Gastroesophageal sphincter (tissue), 4 donors: ENCODE measurements around the gene ATF4. TPM values are rescaled to one million over a fixed set of nuclear protein-coding genes. Genes with fewer than 3 reads are reported as not detected.

Source experiments
- ATAC-seq: fragments of 150-250 bp; one replicate; pipeline ENCODE4 v1.9.1; 2016; ENCODE audit warnings: mild to moderate bottlenecking, moderate library complexity
- H3K27ac ChIP-seq, 4 donors: fragments of 200-600 bp; sonication (generic) in 3 of 4; 1 replicate in 3 of 4; 2 replicates in 1 of 4; pipeline ENCODE4 v1.5.1; 2016 to 2019
- H3K27me3 ChIP-seq: fragments of 200-600 bp; sonication (generic); one replicate; pipeline ENCODE4 v1.5.1; 2019
- H3K36me3 ChIP-seq, 2 donors: fragments of 200-600 bp; sonication (generic); one replicate each; pipeline ENCODE4 v1.5.1; 2019; ENCODE audit warnings: control low read depth in 1 of 2
- H3K4me1 ChIP-seq, 3 donors: fragments of 200-600 bp; sonication (generic); 1 replicate in 2 of 3; 2 replicates in 1 of 3; pipeline ENCODE4 v1.5.1; 2016 to 2019; ENCODE audit warnings: control low read depth in 2 of 3
- H3K4me3 ChIP-seq, 2 donors: fragments of 200-600 bp; sonication (generic); one replicate each; pipeline ENCODE4 v1.5.1; 2019; ENCODE audit warnings: mild to moderate bottlenecking in 1 of 2, moderate library complexity in 1 of 2
- H3K9me3 ChIP-seq, 3 donors: fragments of 200-600 bp; sonication (generic); one replicate each; pipeline ENCODE4 v1.5.1; 2017 to 2019; ENCODE audit warnings: control low read depth in 2 of 3
- CTCF ChIP-seq, 4 experiments: fragments of 200-600 bp in 2 of 4; fragments of 450-650 bp in 2 of 4; sonication (generic) in 1 of 4; IDR thresholded peaks; one replicate each; pipeline ENCODE4 v1.5.1; 2017 to 2019; ENCODE audit warnings: antibody characterized with exemption in 4 of 4, mild to moderate bottlenecking in 2 of 4, moderate library complexity in 2 of 4
- EP300 ChIP-seq: sonication (generic); formaldehyde crosslinking; IDR thresholded peaks from one replicate; pipeline ENCODE4 v1.6.1; 2017; ENCODE audit warnings: antibody characterized with exemption, mild to moderate bottlenecking
- POLR2A ChIP-seq, 2 donors: fragments of 450-650 bp; IDR thresholded peaks; one replicate each; pipeline ENCODE4 v1.6.1; 2017; ENCODE audit warnings: antibody characterized with exemption in 2 of 2, mild to moderate bottlenecking in 2 of 2, moderate library complexity in 1 of 2
- POLR2AphosphoS5 ChIP-seq: sonication (generic); formaldehyde crosslinking; IDR thresholded peaks from one replicate; pipeline ENCODE4 v1.6.1; 2017; ENCODE audit warnings: antibody characterized with exemption
- WGBS, 2 donors: methylation state at CpG; one replicate each; pipeline ENCODE4 v1.1.5; 2018; ENCODE audit warnings: low coverage in 1 of 2; 5-methylcytosine and 5-hydroxymethylcytosine counted together
- total RNA-seq, 4 donors: library from RNA; depleted of rRNA; stranded (reverse); fragments of >200 nt; gene quantifications; one replicate each; pipeline ENCODE4 v1.1.0, GENCODE V29; 2016

Gene ATF4
- total RNA-seq, 4 donors from 2014 or later: 450 to 718 (median 563) TPM

DNA sequence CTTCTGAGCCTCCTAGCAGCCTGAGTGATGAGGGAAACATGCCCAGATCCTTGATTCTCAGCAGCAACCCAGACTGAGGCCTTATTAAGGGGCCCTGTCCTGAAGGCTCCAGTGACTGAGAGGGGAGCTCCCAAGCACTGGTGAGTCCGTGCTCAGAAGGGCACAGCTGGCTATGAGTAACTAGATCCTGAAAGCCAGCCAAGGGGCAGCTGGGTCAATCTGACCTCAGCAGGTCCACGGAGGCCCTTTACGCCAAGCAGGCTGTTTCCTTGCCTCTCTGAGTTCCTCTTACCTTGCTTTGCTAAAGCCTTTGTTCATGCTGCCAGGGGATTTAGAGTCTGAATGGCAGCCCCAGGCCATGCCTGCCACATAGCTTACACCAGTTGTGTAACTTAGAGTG, 37.6 kb upstream of the ATF4 start:
- ATAC-seq: no peak
- Histone ChIP-seq H3K9me3 (no peaks in the 10 kb centered on the region), H3K27ac (no peak overlapping the region), H3K4me3 (no peak overlapping the region), H3K36me3 (peaks cover 0 to 2% of the 10 kb centered on the region in 2 donors), H3K27me3 (no peaks in the 10 kb centered on the region), H3K4me1 (no peaks in the 10 kb centered on the region)
- TF ChIP-seq CTCF (IDR thresholded peaks at IDR 0.05) (no peak), POLR2A (IDR thresholded peaks at IDR 0.05) (no peak), POLR2AphosphoS5 (no peak), EP300 (no peak)
- no CpG with 5 or more reads among the region's 3 CpGs for WGBS, 2 donors

DNA sequence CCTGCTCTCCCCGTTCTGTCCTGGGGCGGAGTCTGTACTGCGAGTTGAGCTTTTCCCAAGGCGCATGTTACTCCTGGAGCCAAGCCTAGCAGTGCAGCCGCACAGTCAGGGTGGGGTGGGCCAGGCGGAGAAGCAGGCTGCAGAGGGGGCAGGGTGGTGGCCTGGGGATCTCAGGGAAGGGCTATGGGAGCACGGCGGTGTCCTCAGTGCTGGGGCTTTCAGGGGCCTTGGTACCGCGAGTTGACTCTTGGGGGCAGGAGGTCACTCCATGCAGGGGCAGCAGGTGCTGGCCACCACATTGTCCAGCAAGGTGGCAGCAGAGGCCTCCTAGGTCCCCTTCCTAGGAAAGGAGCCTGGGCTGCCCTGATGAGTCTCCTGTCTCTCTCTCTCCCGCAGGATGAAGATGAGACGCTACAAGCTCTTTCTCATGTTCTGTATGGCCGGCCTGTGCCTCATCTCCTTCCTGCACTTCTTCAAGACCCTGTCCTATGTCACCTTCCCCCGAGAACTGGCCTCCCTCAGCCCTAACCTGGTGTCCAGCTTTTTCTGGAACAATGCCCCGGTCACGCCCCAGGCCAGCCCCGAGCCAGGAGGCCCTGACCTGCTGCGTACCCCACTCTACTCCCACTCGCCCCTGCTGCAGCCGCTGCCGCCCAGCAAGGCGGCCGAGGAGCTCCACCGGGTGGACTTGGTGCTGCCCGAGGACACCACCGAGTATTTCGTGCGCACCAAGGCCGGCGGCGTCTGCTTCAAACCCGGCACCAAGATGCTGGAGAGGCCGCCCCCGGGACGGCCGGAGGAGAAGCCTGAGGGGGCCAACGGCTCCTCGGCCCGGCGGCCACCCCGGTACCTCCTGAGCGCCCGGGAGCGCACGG, 33.2 kb upstream of the ATF4 start:
- H3K9me3 ChIP-seq: no peaks in the 10 kb centered on the region

GRCh38 chr22:39487826-39488520, 32.4 kb upstream of the ATF4 start:
- no peak for TF ChIP-seq CTCF (IDR thresholded peaks at IDR 0.05)
- no peak for TF ChIP-seq POLR2AphosphoS5
- no peak for TF ChIP-seq EP300
- TF ChIP-seq POLR2A (IDR thresholded peaks at IDR 0.05): no peak
- ATAC-seq: no peak
- Histone ChIP-seq H3K9me3 (no peaks in the 10 kb centered on the region), H3K27ac (no peak overlapping the region), H3K4me3 (no peak overlapping the region), H3K4me1 (peaks cover 0 to 10% (median 0%) of the 10 kb centered on the region in 3 donors), H3K27me3 (peaks cover 6% of the 10 kb centered on the region), H3K36me3 (peaks cover 0 to 12% of the 10 kb centered on the region in 2 donors)
- WGBS, 2 donors: 97 to 99% methylated on average over 15 to 21 of the region's 70 CpGs

More for the DNA sequence above, 33.2 kb upstream of the ATF4 start:
- Histone ChIP-seq H3K27ac (no peak overlapping the region), H3K4me3 (no peak overlapping the region), H3K27me3 (peaks cover 3% of the 10 kb centered on the region), H3K36me3 (peaks cover 0 to 12% of the 10 kb centered on the region in 2 donors), H3K4me1 (peaks cover 0 to 10% (median 0%) of the 10 kb centered on the region in 3 donors)
- no peak for ATAC-seq
- 47 to 87% methylated on average over 3 to 8 of the region's 45 CpGs for WGBS, 2 donors
- TF ChIP-seq POLR2A (IDR thresholded peaks at IDR 0.05): no peak
- no peak for TF ChIP-seq CTCF (IDR thresholded peaks at IDR 0.05)
- no peak for TF ChIP-seq POLR2AphosphoS5
- no peak for TF ChIP-seq EP300

DNA sequence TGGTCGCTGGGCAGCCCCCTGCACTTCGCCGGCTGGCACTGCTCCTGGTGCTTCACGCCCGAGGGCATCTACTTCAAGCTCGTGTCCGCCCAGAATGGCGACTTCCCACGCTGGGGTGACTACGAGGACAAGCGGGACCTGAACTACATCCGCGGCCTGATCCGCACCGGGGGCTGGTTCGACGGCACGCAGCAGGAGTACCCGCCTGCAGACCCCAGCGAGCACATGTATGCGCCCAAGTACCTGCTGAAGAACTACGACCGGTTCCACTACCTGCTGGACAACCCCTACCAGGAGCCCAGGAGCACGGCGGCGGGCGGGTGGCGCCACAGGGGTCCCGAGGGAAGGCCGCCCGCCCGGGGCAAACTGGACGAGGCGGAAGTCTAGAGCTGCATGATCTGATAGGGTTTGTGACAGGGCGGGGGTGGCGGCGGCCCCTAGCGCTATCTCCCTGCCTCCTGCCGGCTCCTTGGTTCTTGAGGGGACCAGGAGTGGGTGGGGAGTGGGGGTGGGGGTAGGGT, 31.7 kb upstream of the ATF4 start:
- ATAC-seq: no peak
- H3K4me1 ChIP-seq: peaks cover 0 to 11% (median 0%) of the 10 kb centered on the region in 3 donors
- H3K9me3 ChIP-seq: no peaks in the 10 kb centered on the region
- H3K27ac ChIP-seq: no peak overlapping the region
- peaks cover 0 to 12% of the 10 kb centered on the region in 2 donors for H3K36me3 ChIP-seq
- no peak overlapping the region for H3K4me3 ChIP-seq
- peaks cover 6% of the 10 kb centered on the region for H3K27me3 ChIP-seq
- TF ChIP-seq POLR2A (IDR thresholded peaks at IDR 0.05): no peak
- TF ChIP-seq EP300: no peak
- TF ChIP-seq POLR2AphosphoS5: no peak
- no peak for TF ChIP-seq CTCF (IDR thresholded peaks at IDR 0.05)
- 100% methylated on average over 1 of the region's 39 CpGs; no CpG with 5 or more reads in 1 of the 2 donors for WGBS, 2 donors
